HG02885 (cell line): ENCODE results near the gene RPUSD1.

ENCODE experiments used
- ATAC-seq: cut with Tn5 transposase; IDR thresholded peaks from one replicate; pipeline ENCODE4 v1.9.1; 2021; ENCODE audit warnings: mild to moderate bottlenecking; ENCODE audit not compliant: unreplicated experiment, poor library complexity

RPUSD1 gene

GRCh38 chr16:799948-800833 lies 12.0 kb upstream of the RPUSD1 start, which contains the start of gene GNG13:
Gene GNG13 (minus strand): TSS chr16:800734. CDS start chr16:799077, 1,657 bp downstream.
- no peak for ATAC-seq

DNA sequence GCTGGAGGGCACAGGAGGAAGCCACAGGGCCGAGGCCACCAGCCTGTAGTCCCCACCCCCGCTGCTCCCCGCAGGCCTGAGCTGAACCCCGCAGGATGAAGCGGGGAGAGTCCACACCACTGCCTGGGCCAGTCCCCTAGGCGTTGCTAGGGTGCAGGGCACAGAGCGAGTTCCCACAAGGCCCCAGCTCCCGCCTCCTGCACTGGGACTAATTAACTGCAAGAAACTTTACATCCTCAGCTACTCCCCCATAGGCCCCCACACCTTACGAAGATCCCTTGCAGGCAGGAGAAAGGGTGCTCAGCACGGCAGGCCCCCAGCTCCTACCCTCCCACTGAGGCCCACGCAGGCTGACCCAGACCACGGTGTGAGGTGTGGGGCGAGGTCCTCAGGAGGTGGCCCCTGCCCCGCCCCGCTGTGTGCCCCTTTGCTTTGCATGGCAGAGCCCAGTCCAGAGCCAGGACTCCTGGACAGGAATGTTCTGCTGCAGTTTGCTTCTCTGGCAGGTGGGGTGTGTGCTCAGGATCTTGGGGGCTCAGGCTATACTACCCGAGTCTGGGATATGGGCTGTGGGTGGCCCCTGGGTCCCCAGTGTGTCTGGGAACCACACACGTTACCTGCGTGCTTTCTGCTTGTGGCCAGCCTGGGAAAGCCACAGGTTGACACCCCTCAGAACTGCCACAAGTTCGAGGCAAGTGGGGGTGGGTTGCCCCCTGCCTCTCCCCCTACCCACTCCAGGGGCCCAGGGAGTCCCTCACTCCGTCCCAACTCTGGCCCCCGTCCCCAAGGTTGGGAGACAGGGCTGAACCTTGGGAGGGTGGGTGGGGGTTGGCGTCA lies 11.1 kb upstream of the RPUSD1 start:
- ATAC-seq = no peak

DNA sequence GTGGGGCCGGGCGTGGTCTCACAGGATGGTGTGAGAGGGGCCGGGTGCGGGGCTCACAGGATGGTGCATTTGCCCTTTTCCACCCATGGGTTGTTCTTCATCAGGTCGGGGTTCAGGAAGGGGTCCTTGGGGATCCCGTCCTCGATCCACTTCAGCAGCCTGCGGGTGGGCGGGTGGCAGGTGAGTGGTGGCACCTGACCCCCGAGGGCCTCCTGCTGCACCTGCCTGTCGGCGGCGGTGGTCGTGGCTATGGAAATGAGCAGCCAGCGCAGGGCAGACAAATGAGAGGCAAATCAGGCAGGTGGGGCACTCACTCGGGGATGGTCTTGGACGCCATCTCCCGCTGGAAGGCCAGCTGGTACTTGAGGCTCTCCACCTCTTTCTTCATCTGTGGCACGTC lies 10.5 kb upstream of the RPUSD1 start:
- ATAC-seq = no peak

GRCh38 chr16:797686-798085 lies 9.5 kb upstream of the RPUSD1 start:
- ATAC-seq = no peak

GRCh38 chr16:797120-797420 lies 8.9 kb upstream of the RPUSD1 start:
- ATAC-seq = no peak

DNA sequence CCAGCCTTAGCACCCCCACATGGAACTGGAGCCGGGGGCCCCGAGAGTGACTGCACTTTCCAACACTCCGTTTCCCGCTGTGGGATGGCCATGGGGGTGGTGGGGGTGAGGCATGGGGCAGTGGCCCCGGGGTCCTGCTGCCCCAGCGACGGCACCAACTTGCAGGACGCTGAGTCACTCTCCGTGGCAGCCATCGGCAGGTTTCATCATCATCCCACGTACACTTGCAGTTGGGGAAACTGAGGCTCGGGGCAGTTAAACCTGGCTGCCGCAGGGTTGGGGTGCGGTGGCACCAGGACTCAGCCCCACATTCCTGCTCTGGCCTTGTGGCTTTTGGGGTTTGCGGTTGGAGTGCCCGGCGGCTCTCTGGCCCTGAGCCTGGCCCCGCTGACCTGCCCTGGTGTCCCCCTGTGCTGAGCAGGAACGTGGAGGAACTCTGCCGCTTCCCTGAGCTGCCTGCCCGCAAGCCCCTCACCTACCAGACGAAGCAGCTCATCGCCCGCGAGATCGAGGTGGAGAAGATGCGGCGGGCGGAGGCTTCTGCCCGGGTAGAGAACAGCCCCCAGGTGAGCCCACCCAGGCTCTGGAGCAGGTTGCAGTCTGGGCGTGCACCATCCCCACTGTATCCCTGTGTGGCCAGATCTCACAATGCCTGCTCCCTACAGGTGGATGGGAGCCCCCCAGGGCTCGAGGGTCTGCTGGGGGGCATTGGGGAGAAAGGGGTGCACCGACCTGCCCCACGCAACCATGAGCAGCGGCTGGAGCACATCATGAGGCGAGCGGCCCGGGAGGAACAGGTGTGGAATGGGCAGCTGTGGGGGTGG lies 8.3 kb upstream of the RPUSD1 start:
- ATAC-seq = no peak

DNA sequence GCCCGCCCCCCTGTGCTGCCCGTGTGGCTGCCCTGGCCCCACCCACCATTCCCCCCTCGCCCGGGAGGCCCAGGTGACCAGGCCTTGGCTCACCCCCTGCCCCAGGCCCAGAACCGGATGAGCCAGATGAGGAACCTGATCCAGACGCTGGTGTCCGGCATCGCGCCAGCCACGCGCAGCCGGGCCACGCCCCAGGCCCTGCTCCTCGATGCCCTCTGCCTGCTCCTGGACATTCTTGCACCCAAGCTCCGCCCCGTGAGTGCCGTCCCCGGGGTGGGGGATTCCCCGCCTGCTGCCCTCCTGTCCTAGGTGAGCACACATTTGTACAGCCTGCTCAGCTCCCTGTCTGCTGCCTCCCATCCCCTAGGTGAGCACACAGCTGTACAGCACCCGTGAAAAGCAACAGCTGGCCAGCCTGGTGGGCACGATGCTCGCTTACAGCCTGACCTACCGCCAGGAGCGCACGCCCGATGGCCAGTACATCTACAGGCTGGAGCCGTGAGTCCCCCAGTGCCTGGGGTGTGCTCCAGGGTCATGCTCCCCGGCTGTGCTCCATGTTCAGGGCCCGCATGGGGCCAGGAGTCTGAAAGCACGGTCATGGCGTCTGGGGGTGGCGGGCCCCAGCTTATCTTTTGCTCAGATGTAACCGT lies 7.5 kb upstream of the RPUSD1 start:
- ATAC-seq = no peak

DNA sequence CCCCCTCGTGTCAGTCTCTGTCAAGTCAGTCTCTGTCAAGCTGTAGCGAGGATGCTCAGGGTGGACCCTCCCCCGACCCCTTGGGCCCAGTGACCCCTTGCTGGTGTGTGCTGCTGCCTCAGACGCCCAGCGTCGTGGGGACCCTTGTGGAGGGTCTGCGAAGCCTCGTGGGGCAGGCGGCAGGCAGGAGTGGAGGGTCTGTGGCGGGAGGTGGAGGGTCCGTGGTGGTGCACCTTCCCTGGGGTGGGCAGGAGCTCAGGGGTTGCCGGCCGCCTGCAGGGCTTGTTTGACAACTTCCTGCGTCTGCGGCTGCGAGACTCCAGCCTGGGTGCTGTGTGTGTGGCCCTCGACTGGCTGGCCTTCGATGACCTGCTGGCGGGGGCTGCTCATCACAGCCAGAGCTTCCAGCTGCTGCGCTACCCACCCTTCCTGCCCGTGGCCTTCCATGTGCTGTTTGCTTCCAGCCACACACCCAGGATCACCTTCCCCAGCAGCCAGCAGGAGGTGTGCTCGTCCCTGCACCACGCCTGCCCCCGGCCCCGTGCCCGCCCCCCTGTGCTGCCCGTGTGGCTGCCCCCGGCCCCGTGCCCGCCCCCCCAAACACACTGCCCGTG lies 6.8 kb upstream of the RPUSD1 start:
- no peak for ATAC-seq

DNA sequence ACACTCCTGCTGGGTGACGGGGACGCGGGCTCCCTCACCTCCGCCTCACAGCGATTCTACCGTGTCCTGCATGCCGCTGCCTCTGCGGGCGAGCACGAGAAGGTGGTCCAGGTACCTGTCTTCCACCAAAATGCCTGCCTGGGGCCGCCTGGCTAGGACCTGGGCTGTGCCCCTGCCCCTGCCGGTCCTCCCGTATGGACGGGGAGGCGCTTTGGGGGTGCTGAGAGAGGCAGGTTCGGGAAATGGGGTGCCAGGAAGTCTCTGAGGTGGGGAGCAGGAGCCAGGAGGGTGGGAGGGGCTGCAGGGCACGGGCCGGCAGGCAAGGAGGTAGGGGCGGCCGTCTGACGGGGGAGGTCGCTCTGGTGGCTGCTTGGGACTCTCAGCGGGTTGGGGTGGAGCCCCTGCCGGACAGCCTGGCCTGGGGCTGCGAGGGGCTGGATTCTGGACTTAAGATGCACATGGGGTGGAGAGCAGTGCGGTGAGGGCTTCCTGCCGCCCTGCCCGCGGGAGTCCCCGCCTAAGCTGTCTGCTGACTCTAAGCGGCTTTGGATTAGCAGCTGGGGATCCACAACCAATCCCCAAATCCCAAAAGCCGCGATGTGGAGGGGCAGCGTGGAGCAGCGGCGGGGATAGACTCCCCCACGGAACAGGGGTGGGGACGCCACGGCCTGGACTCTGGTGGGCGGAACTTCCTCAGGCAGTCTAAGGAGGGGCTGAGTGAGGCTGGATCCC lies 6.1 kb upstream of the RPUSD1 start:
- no peak for ATAC-seq

- ATAC-seq = no peak
These were observed 5.2 kb upstream of the RPUSD1 start for GRCh38 chr16:793414-793813.

GRCh38 chr16:792221-792995 lies 4.2 kb upstream of the RPUSD1 start:
- ATAC-seq = no peak

DNA sequence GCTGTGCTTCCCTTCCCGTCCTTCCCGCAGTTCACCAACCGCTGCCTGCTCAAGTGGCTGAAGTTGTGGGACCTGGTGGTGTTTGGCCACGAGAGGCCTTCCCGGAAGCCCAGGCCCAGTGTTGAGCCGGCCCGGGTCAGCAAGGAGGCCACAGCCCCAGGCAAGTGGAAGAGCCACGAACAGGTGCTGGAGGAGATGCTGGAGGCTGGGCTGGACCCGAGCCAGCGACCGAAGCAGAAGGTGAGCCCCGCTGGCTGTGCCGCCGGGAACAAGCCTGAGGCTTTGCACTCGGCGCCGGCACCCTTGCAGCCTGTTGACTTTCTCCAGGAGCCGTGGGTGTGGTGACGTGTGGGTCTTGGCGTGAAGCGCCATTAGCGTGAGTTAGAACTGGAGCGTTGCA lies 3.0 kb upstream of the RPUSD1 start:
- ATAC-seq = no peak

DNA sequence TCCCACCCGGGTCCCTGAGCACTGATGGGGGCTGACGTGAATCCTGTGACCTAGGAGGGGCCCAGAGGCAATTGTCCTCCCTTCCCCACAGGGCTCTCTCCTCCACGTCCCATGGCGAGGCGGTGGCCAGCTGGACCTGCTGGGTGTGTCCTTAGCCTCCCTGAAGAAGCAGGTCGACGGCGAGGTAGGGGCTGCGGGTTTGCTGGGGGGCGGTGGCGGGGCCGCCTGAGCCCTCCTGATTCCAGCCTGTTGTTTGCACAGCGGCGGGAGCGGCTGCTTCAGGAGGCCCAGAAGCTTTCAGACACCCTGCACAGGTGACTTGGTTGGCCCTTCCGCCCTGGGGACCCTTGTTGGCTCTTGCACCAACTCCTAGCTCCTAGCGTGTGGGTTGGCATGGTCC lies 1.9 kb upstream of the RPUSD1 start:
- ATAC-seq = no peak

- no peak for ATAC-seq
These were observed 1.1 kb upstream of the RPUSD1 start for GRCh38 chr16:789191-789850.

- ATAC-seq = peak; percentile 84
These were observed 382 bp upstream of the RPUSD1 start, which contains the start of gene CHTF18 for GRCh38 chr16:788399-789126. Gene CHTF18 (plus strand): TSS chr16:788620. CDS start chr16:788685, 65 bp downstream.

DNA sequence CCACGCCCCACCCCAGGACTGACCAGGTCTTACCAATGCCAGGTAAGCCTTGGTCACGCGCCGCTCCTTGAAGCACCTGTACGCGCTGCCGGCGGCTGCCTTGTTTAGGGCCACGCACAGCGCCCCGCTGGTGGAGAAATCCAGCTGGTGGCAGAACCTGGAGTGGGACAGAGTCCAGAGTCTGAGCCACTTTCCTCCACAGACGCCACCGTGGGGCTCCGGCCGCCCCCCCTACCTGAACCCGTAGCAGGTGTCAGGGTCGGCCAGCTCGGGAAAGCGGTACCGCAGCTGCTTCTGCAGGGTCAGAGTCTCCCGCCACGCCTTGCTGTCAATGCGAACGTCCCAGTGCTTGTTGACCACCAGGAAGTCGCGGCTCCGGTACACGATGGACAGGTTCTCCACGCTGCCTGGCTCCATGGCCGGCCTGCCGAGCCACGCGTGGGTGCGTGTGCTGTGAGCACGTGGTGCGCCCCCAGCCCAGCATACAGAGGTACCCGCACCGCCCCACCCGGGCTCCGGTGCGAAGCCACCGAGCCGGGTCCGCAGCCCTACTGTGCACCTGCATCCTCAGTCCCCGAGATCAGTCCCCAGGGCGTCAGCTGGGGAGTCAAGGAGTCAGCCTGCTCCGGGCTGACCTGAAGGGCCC lies 737 bp downstream of the RPUSD1 start:
- ATAC-seq = no peak
